Liver (tissue), 3 donors: ENCODE measurements around the gene RPS6KA5.

Experiments
- EGR1 ChIP-seq, 2 donors: IDR thresholded peaks; 2 replicates each; pipeline ENCODE4 v1.6.1; 2016 to 2018; ENCODE audit warnings: antibody characterized with exemption in 2 of 2, low read depth in 2 of 2
- FOXA1 ChIP-seq: IDR thresholded peaks from 2 replicates; pipeline ENCODE4 v1.6.1; 2016; ENCODE audit warnings: antibody characterized with exemption
- GABPA ChIP-seq, 2 donors: IDR thresholded peaks in 1 of 2; conservative IDR thresholded peaks in 1 of 2; 2 replicates each; pipeline ENCODE4 v1.6.1; 2016; ENCODE audit warnings: antibody characterized with exemption in 2 of 2, mild to moderate bottlenecking in 1 of 2, moderate library complexity in 1 of 2
- HNF4A ChIP-seq, 2 donors: conservative IDR thresholded peaks; 2 replicates each; pipeline ENCODE4 v1.6.1; 2016; ENCODE audit warnings: antibody characterized with exemption in 2 of 2, mild to moderate bottlenecking in 2 of 2
- JUND ChIP-seq, 2 donors: IDR thresholded peaks; 2 replicates each; pipeline ENCODE4 v1.6.1; 2016; ENCODE audit warnings: antibody characterized with exemption in 2 of 2
- MAX ChIP-seq: IDR thresholded peaks from 2 replicates; pipeline ENCODE4 v1.6.1; 2016; ENCODE audit warnings: antibody characterized with exemption
- RAD21 ChIP-seq, 2 donors: IDR thresholded peaks; 2 replicates each; pipeline ENCODE4 v1.6.1; 2016; ENCODE audit warnings: antibody characterized with exemption in 2 of 2, mild to moderate bottlenecking in 2 of 2
- RXRA ChIP-seq, 2 donors: IDR thresholded peaks; 2 replicates each; pipeline ENCODE4 v1.6.1; 2017 to 2018; ENCODE audit warnings: antibody characterized with exemption in 2 of 2, mild to moderate bottlenecking in 1 of 2
- TAF1 ChIP-seq: conservative IDR thresholded peaks from 2 replicates; pipeline ENCODE4 v1.6.1; 2016; ENCODE audit warnings: antibody characterized with exemption, mild to moderate bottlenecking
- YY1 ChIP-seq: IDR thresholded peaks from 2 replicates; pipeline ENCODE4 v1.6.1; 2016; ENCODE audit warnings: antibody characterized with exemption, mild to moderate bottlenecking
- TF ChIP-seq, protein P1 (sequence below): fragments of 150-350 bp; IDR thresholded peaks from 2 replicates; pipeline ENCODE4 v1.5.1; 2017; ENCODE audit warnings: improper control_type of control experiment, low read depth, low read length; ENCODE audit not compliant: missing input control
- TF ChIP-seq, protein P2 (sequence below): IDR thresholded peaks from 2 replicates; pipeline ENCODE4 v1.6.1; 2016; ENCODE audit warnings: antibody characterized with exemption, mild to moderate bottlenecking
- TF ChIP-seq, protein P3 (sequence below): IDR thresholded peaks from 2 replicates; pipeline ENCODE4 v1.6.1; 2016; ENCODE audit warnings: antibody characterized with exemption
- donor health status: healthy.
- donor health status: healthy.

DNA sequence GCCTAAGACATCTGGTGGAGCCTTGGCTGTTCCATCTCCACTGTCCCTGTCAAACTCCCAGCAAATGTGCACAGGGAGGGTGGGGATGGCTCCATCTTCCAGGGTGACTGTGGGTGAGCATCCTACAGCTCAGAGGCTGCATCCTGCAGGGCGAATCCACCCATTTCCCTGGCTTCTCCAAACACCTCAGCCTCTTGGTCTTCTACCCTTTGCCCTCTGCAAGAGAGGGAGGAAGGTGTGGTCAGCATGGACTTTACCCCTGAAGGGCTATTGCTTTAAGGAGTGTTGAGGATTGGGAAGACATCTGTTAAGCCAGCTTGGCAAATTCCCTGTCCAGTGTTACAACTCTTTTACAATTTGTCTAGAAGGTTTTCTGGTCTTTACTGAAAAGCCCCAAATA is 30.3 kb upstream of the RPS6KA5 start:
- TF ChIP-seq, protein P1, sequence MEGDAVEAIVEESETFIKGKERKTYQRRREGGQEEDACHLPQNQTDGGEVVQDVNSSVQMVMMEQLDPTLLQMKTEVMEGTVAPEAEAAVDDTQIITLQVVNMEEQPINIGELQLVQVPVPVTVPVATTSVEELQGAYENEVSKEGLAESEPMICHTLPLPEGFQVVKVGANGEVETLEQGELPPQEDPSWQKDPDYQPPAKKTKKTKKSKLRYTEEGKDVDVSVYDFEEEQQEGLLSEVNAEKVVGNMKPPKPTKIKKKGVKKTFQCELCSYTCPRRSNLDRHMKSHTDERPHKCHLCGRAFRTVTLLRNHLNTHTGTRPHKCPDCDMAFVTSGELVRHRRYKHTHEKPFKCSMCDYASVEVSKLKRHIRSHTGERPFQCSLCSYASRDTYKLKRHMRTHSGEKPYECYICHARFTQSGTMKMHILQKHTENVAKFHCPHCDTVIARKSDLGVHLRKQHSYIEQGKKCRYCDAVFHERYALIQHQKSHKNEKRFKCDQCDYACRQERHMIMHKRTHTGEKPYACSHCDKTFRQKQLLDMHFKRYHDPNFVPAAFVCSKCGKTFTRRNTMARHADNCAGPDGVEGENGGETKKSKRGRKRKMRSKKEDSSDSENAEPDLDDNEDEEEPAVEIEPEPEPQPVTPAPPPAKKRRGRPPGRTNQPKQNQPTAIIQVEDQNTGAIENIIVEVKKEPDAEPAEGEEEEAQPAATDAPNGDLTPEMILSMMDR, result no peak
- no peak for TF ChIP-seq YY1
- no peak for TF ChIP-seq GABPA (IDR thresholded peaks at IDR 0.05 in 1 of 2, conservative IDR thresholded peaks at IDR 0.05 in 1 of 2)
- TF ChIP-seq RAD21 (IDR thresholded peaks at IDR 0.05), result no peak
- no peak for TF ChIP-seq EGR1 (IDR thresholded peaks at IDR 0.05; ENCODE audit: low read depth in 2 of 2)
- TF ChIP-seq TAF1, result no peak
- no peak for TF ChIP-seq JUND (IDR thresholded peaks at IDR 0.05)
- TF ChIP-seq RXRA (IDR thresholded peaks at IDR 0.05), result no peak
- TF ChIP-seq MAX, result no peak
- no peak for TF ChIP-seq FOXA1
- no peak for TF ChIP-seq HNF4A (conservative IDR thresholded peaks at IDR 0.05)
- TF ChIP-seq, protein P2, sequence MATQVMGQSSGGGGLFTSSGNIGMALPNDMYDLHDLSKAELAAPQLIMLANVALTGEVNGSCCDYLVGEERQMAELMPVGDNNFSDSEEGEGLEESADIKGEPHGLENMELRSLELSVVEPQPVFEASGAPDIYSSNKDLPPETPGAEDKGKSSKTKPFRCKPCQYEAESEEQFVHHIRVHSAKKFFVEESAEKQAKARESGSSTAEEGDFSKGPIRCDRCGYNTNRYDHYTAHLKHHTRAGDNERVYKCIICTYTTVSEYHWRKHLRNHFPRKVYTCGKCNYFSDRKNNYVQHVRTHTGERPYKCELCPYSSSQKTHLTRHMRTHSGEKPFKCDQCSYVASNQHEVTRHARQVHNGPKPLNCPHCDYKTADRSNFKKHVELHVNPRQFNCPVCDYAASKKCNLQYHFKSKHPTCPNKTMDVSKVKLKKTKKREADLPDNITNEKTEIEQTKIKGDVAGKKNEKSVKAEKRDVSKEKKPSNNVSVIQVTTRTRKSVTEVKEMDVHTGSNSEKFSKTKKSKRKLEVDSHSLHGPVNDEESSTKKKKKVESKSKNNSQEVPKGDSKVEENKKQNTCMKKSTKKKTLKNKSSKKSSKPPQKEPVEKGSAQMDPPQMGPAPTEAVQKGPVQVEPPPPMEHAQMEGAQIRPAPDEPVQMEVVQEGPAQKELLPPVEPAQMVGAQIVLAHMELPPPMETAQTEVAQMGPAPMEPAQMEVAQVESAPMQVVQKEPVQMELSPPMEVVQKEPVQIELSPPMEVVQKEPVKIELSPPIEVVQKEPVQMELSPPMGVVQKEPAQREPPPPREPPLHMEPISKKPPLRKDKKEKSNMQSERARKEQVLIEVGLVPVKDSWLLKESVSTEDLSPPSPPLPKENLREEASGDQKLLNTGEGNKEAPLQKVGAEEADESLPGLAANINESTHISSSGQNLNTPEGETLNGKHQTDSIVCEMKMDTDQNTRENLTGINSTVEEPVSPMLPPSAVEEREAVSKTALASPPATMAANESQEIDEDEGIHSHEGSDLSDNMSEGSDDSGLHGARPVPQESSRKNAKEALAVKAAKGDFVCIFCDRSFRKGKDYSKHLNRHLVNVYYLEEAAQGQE, result no peak
- TF ChIP-seq, protein P3, sequence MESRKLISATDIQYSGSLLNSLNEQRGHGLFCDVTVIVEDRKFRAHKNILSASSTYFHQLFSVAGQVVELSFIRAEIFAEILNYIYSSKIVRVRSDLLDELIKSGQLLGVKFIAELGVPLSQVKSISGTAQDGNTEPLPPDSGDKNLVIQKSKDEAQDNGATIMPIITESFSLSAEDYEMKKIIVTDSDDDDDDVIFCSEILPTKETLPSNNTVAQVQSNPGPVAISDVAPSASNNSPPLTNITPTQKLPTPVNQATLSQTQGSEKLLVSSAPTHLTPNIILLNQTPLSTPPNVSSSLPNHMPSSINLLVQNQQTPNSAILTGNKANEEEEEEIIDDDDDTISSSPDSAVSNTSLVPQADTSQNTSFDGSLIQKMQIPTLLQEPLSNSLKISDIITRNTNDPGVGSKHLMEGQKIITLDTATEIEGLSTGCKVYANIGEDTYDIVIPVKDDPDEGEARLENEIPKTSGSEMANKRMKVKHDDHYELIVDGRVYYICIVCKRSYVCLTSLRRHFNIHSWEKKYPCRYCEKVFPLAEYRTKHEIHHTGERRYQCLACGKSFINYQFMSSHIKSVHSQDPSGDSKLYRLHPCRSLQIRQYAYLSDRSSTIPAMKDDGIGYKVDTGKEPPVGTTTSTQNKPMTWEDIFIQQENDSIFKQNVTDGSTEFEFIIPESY, result no peak
